ENCODE measurements around the gene DIP2B.

- TF ChIP-seq NFIC (IDR thresholded peaks at IDR 0.05; ENCODE audit: borderline replicate concordance): no peak
- no peak for TF ChIP-seq EP300 (IDR thresholded peaks at IDR 0.05; ENCODE audit: borderline replicate concordance in 1 of 2, low read depth in 1 of 2, low read length in 1 of 2)
- TF ChIP-seq EZH2phosphoT487 (IDR thresholded peaks at IDR 0.05; ENCODE audit: borderline replicate concordance, low read depth): no peak
- no peak for TF ChIP-seq JUND (IDR thresholded peaks at IDR 0.05)
- TF ChIP-seq FOSL2 (IDR thresholded peaks at IDR 0.05; ENCODE audit: borderline replicate concordance, low read depth): no peak
- TF ChIP-seq, protein P1, sequence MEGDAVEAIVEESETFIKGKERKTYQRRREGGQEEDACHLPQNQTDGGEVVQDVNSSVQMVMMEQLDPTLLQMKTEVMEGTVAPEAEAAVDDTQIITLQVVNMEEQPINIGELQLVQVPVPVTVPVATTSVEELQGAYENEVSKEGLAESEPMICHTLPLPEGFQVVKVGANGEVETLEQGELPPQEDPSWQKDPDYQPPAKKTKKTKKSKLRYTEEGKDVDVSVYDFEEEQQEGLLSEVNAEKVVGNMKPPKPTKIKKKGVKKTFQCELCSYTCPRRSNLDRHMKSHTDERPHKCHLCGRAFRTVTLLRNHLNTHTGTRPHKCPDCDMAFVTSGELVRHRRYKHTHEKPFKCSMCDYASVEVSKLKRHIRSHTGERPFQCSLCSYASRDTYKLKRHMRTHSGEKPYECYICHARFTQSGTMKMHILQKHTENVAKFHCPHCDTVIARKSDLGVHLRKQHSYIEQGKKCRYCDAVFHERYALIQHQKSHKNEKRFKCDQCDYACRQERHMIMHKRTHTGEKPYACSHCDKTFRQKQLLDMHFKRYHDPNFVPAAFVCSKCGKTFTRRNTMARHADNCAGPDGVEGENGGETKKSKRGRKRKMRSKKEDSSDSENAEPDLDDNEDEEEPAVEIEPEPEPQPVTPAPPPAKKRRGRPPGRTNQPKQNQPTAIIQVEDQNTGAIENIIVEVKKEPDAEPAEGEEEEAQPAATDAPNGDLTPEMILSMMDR (IDR thresholded peaks at IDR 0.05): no peak
- TF ChIP-seq, protein P2, sequence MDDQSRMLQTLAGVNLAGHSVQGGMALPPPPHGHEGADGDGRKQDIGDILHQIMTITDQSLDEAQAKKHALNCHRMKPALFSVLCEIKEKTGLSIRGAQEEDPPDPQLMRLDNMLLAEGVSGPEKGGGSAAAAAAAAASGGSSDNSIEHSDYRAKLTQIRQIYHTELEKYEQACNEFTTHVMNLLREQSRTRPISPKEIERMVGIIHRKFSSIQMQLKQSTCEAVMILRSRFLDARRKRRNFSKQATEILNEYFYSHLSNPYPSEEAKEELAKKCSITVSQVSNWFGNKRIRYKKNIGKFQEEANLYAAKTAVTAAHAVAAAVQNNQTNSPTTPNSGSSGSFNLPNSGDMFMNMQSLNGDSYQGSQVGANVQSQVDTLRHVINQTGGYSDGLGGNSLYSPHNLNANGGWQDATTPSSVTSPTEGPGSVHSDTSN (IDR thresholded peaks at IDR 0.05): no peak
- TF ChIP-seq TAF1 (IDR thresholded peaks at IDR 0.05; ENCODE audit: borderline replicate concordance, low read depth, low read length): no peak
- no peak for TF ChIP-seq RAD21 (IDR thresholded peaks at IDR 0.05; ENCODE audit: low read length)
- no peak for TF ChIP-seq CHD2 (IDR thresholded peaks at IDR 0.05; ENCODE audit: low read length, partially characterized antibody)
- no peak for TF ChIP-seq RCOR1 (IDR thresholded peaks at IDR 0.05; ENCODE audit: low read length)
Measured at GRCh38 chr12:50525422-50525821, 20.6 kb downstream of the DIP2B start.
